Left lung (tissue), 10 donors: Measurements from ENCODE around the gene PNISR. TPM values are rescaled to one million over a fixed set of nuclear protein-coding genes. Genes with fewer than 3 reads are reported as not detected.

Experiments
- ATAC-seq: fragments of 200-7000 bp; cut with Tn5 transposase; one replicate; pipeline ENCODE4 v1.9.1; 2020; ENCODE audit warnings: moderate library complexity
- DNase-seq, 4 donors: peaks; one replicate each; pipeline ENCODE4 v3.0.0-alpha.2; 2013 to 2020
- H3K27ac ChIP-seq, 2 donors: fragments of 200-600 bp; sonication (generic) in 1 of 2; one replicate each; pipeline versions ENCODE4 v1.5.0 to v1.8.0; 2020 to 2021
- H3K27me3 ChIP-seq, 2 donors: fragments of 200-600 bp; sonication (generic) in 1 of 2; one replicate each; pipeline versions ENCODE4 v1.5.0 to v1.8.0; 2020 to 2021
- H3K36me3 ChIP-seq, 2 donors: fragments of 200-600 bp; sonication (generic) in 1 of 2; one replicate each; pipeline versions ENCODE4 v1.5.0 to v1.8.0; 2020 to 2021
- H3K4me1 ChIP-seq, 2 donors: fragments of 200-600 bp; one replicate each; pipeline ENCODE4 v1.8.0; 2021
- H3K4me3 ChIP-seq, 2 donors: fragments of 200-600 bp; sonication (generic) in 1 of 2; one replicate each; pipeline versions ENCODE4 v1.5.0 to v1.8.0; 2020 to 2021; ENCODE audit warnings: mild to moderate bottlenecking in 1 of 2
- H3K9me3 ChIP-seq, 2 donors: fragments of 200-600 bp; sonication (generic) in 1 of 2; one replicate each; pipeline versions ENCODE4 v1.5.0 to v1.8.0; 2020 to 2021
- intact Hi-C, 2 donors: fragments of 100-400 bp; cut with DNase I; formaldehyde crosslinking; loops; one replicate each; pipeline versions ENCODE4 v1.11.2 to v1.14.2; 2022
- polyA plus RNA-seq, 6 donors: library from polyadenylated mRNA; unstranded; fragments of 120-200 nt; gene quantifications; one replicate each; pipeline ENCODE4 v1.2.1, GENCODE V29; 2013; ENCODE audit not compliant: insufficient read length in 6 of 6
- total RNA-seq, 2 donors: library from RNA; stranded (reverse); fragmentation: NEBNext Ultra II Directional; extraction: Animal tissue kit (Norgen Biotek cat#: 25700); gene quantifications; one replicate each; pipeline ENCODE4 v1.2.1, GENCODE V29; 2021
- TF ChIP-seq, protein P1 (sequence below), 2 donors: fragments of 200-600 bp; sonication (generic) in 1 of 2; IDR thresholded peaks; one replicate each; pipeline versions ENCODE4 v1.5.0 to v1.8.0; 2021; ENCODE audit warnings: antibody characterized with exemption in 2 of 2
- donor health status: DM: no; HTN: yes; CAD: no.
- donor health status: DM: no; HTN: no; CAD: no.

PNISR gene
- total and polyA plus RNA-seq, 8 donors = 73.5 to 412 (median 310) TPM

DNA sequence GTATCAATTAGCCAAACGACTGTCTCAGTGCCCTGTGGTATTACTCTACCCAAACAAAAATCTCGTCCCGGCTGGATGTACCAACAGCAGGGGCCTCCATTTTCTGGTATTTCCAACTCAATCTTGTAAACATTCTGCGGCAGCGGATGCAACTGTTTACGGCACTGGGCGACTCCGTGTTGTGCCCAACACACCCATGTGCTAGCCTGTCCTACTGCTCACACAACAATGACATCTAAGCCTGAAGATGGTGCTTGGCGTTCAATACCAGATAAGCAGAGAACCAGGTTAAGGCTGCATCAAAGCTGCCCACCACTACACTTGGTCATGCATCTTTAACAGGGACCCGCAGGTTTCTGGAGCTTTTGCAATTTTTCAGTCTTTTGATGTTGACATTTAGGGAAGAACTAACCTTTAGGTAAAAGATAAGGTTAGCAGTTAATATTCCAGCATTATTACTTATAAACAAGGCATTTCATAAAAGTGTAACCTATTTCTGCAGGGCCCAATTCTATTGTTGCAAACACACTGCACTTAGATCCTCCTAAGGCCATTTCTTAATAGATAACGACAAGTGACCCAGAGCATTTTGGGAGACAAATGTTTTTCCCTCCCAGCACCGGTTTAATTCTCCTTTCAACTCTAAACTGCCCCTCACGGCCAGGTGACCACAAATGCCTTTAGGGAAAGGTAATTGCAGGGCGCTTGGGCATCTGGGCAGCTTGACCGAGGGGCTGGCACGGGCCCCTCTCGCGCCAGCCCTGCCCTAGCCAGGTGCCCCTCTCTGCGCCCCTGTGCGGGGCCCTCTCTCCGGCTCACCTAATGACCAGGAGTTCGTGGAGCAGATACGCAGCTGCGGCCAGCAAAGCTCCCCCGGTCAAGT lies 76.6 kb downstream of the PNISR start:
- H3K27ac ChIP-seq = peak overlapping the region in 1 of 2 donors; percentile 19
- ATAC-seq (peak; percentile 4), DNase-seq (peak in 1 of 4 donors; percentile 70)
- peaks cover 5 to 78% of the 10 kb centered on the region in 2 donors for H3K27me3 ChIP-seq
- peaks cover 0 to 5% of the 10 kb centered on the region in 2 donors for H3K4me1 ChIP-seq
- no peaks in the 10 kb centered on the region for H3K36me3 ChIP-seq
- H3K9me3 ChIP-seq = no peaks in the 10 kb centered on the region
- TF ChIP-seq, protein P1, sequence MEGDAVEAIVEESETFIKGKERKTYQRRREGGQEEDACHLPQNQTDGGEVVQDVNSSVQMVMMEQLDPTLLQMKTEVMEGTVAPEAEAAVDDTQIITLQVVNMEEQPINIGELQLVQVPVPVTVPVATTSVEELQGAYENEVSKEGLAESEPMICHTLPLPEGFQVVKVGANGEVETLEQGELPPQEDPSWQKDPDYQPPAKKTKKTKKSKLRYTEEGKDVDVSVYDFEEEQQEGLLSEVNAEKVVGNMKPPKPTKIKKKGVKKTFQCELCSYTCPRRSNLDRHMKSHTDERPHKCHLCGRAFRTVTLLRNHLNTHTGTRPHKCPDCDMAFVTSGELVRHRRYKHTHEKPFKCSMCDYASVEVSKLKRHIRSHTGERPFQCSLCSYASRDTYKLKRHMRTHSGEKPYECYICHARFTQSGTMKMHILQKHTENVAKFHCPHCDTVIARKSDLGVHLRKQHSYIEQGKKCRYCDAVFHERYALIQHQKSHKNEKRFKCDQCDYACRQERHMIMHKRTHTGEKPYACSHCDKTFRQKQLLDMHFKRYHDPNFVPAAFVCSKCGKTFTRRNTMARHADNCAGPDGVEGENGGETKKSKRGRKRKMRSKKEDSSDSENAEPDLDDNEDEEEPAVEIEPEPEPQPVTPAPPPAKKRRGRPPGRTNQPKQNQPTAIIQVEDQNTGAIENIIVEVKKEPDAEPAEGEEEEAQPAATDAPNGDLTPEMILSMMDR (IDR thresholded peaks at IDR 0.05) = no peak
- intact Hi-C loops = loop anchor here in 1 of 2 donors (10.0 kb wide), 1 partner anchor 396 kb away; no protein-coding TSS in a partner anchor
- peak overlapping the region; percentile 50 to 64 for H3K4me3 ChIP-seq

Other genes starting within 250 kb of the PNISR start
- 10 to 100 TPM in 1 of 2 donors, 1 to 10 TPM in 1; 5.2 to 12.4 TPM for gene FAXC, start 75.6 kb downstream of the PNISR start, total RNA-seq
- gene FAXC, start 75.6 kb downstream of the PNISR start, polyA plus RNA-seq = 10 to 100 TPM in 2 of 6 donors, 1 to 10 TPM in 4; 7.9 to 12.7 (median 8.6) TPM
- gene COQ3, start 31.1 kb downstream of the PNISR start, total RNA-seq = 1 to 10 TPM; 3.3 to 8.6 TPM
- 10 to 100 TPM; 10.4 to 12.7 (median 11.3) TPM for gene COQ3, start 31.1 kb downstream of the PNISR start, polyA plus RNA-seq
- gene USP45, start 90.1 kb upstream of the PNISR start, total RNA-seq = 10 to 100 TPM; 10.4 to 10.8 TPM
- 10 to 100 TPM; 11.4 to 14.5 (median 13.7) TPM for gene USP45, start 90.1 kb upstream of the PNISR start, polyA plus RNA-seq
- 10 to 100 TPM; 55.6 to 63.7 TPM for gene CCNC, start 143.4 kb upstream of the PNISR start, total RNA-seq
- gene CCNC, start 143.4 kb upstream of the PNISR start, polyA plus RNA-seq = 100 to 1,000 TPM in 2 of 6 donors, 10 to 100 TPM in 4; 82.3 to 110 (median 90.0) TPM
- gene PRDM13, start 181.5 kb upstream of the PNISR start, total RNA-seq = not detected
- gene PRDM13, start 181.5 kb upstream of the PNISR start, polyA plus RNA-seq = not detected